MM.1S (cell line): ENCODE results near the gene PIP5K1A.

ENCODE experiments used
- DNase-seq: peaks from one replicate; pipeline ENCODE4 v3.0.0-alpha.2; 2015
- H2AFZ ChIP-seq: fragments of 300-600 bp; sonication (generic); 2 replicates; pipeline ENCODE4 v1.6.0; 2016; ENCODE audit warnings: antibody characterized with exemption, low read length
- H3F3A ChIP-seq: fragments of 300-600 bp; sonication (generic); 2 replicates; pipeline ENCODE4 v1.6.1; 2016; ENCODE audit warnings: mild to moderate bottlenecking, antibody characterized with exemption, low read length, moderate library complexity, mixed read lengths; ENCODE audit not compliant: insufficient read depth
- H3K27ac ChIP-seq: fragments of 300-600 bp; sonication (generic); 2 replicates; pipeline ENCODE4 v1.5.1; 2016; ENCODE audit warnings: mild to moderate bottlenecking, low read length
- H3K27me3 ChIP-seq: fragments of 300-600 bp; sonication (generic); replicated peaks from 2 replicates; pipeline ENCODE4 v1.6.0; 2016; ENCODE audit warnings: low read length; ENCODE audit not compliant: insufficient read depth
- H3K36me3 ChIP-seq: fragments of 300-600 bp; sonication (generic); replicated peaks from 2 replicates; pipeline ENCODE4 v1.6.1; 2016; ENCODE audit warnings: mild to moderate bottlenecking, low read length, mixed read lengths; ENCODE audit not compliant: insufficient read depth
- H3K4me1 ChIP-seq: fragments of 300-600 bp; sonication (generic); 2 replicates; pipeline ENCODE4 v1.6.1; 2016; ENCODE audit warnings: low read length, mixed read lengths
- H3K4me2 ChIP-seq: fragments of 300-600 bp; sonication (generic); 2 replicates; pipeline ENCODE4 v1.6.0; 2016; ENCODE audit warnings: low read depth, low read length
- H3K4me3 ChIP-seq: fragments of 300-600 bp; sonication (generic); 2 replicates; pipeline ENCODE4 v1.5.1; 2016; ENCODE audit warnings: low read length, mixed read lengths
- H3K79me2 ChIP-seq: fragments of 300-600 bp; sonication (generic); 2 replicates; pipeline ENCODE4 v1.6.1; 2016; ENCODE audit warnings: mixed run types, low read length, mixed read lengths
- H3K9ac ChIP-seq: fragments of 300-600 bp; sonication (generic); 2 replicates; pipeline ENCODE4 v1.6.1; 2016; ENCODE audit warnings: low read length, mixed read lengths
- H3K9me2 ChIP-seq: fragments of 300-600 bp; sonication (generic); replicated peaks from 2 replicates; pipeline ENCODE4 v1.6.1; 2016; ENCODE audit warnings: mild to moderate bottlenecking, low read length, mixed read lengths; ENCODE audit not compliant: insufficient read depth
- H3K9me3 ChIP-seq: fragments of 300-600 bp; sonication (generic); replicated peaks from 2 replicates; pipeline ENCODE4 v1.6.1; 2016; ENCODE audit warnings: mild to moderate bottlenecking, low read length, mixed read lengths; ENCODE audit not compliant: insufficient read depth
- H4K20me1 ChIP-seq: fragments of 300-600 bp; sonication (generic); 2 replicates; pipeline ENCODE4 v1.6.1; 2016; ENCODE audit warnings: mild to moderate bottlenecking, low read length, moderate library complexity, mixed read lengths; ENCODE audit not compliant: insufficient read depth
- CTCF ChIP-seq: fragments of 300-600 bp; sonication (generic); IDR thresholded peaks from 2 replicates; pipeline ENCODE4 v1.5.1; 2016; ENCODE audit warnings: antibody characterized with exemption, low read length, mixed read lengths
- EZH2 ChIP-seq: fragments of 300-600 bp; sonication (generic); optimal IDR thresholded peaks from 2 replicates; pipeline ENCODE3; 2017; ENCODE audit warnings: low read depth, mild to moderate bottlenecking, antibody characterized with exemption, low read length, mixed read lengths
- EZH2phosphoT487 ChIP-seq: fragments of 300-600 bp; sonication (generic); IDR thresholded peaks from 2 replicates; pipeline ENCODE4 v1.6.1; 2018; ENCODE audit warnings: antibody characterized with exemption, low read length

The PIP5K1A gene

DNA sequence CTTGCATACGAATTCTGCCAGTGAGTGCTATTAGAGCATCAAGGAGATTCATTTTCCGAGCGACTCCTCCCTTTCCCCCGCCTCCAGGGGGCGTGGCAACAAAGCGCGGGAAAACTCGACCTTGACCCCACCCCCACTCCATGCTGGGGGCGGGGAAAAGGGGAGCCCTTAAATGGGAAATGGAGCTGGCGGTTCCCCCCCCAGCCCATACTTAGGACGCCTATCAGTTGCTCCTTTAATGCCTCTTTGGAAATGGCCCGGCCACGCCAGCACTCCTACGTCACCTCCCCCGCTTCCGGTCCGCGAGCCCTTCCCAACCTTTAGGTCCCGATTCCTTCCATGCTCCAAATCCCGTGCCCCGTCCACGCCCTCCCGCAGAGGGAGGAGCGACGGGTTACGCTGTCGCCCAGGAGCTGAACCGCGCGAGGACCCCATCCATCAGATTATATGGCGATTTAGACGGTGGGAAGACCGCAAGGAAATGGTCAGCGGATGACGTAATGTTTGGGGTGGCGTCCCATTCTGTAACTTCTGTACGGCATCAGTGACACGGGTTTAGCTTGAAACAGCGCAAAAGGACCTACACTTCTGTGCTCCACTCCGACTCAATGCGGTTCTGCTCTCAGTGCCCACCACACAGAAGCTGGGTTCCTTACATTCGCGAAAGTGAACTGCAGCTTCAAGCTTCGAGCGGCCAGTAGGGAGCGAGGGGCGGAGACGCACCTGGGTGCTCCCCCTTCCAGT lies 83.0 kb downstream of the PIP5K1A start:
- H3K4me1 ChIP-seq = peaks cover 10% of the 10 kb centered on the region
- peaks cover 14% of the 10 kb centered on the region for H3F3A ChIP-seq
- DNase-seq = peak; percentile 99
- H3K9ac ChIP-seq = peak overlapping the region; percentile 89
- no peak for TF ChIP-seq EZH2
- no peak for TF ChIP-seq EZH2phosphoT487
- no peak for TF ChIP-seq CTCF
- peak overlapping the region; percentile 50 for H3K4me2 ChIP-seq
- no peaks in the 10 kb centered on the region for H4K20me1 ChIP-seq
- H3K27me3 ChIP-seq = no peaks in the 10 kb centered on the region
- no peaks in the 10 kb centered on the region for H3K36me3 ChIP-seq
- peaks cover 29% of the 10 kb centered on the region for H3K79me2 ChIP-seq
- H3K4me3 ChIP-seq = peak overlapping the region; percentile 93
- no peaks in the 10 kb centered on the region for H3K9me3 ChIP-seq
- H3K9me2 ChIP-seq = no peaks in the 10 kb centered on the region
- peak overlapping the region; percentile 87 for H2AFZ ChIP-seq
- H3K27ac ChIP-seq = peak overlapping the region; percentile 83

DNA sequence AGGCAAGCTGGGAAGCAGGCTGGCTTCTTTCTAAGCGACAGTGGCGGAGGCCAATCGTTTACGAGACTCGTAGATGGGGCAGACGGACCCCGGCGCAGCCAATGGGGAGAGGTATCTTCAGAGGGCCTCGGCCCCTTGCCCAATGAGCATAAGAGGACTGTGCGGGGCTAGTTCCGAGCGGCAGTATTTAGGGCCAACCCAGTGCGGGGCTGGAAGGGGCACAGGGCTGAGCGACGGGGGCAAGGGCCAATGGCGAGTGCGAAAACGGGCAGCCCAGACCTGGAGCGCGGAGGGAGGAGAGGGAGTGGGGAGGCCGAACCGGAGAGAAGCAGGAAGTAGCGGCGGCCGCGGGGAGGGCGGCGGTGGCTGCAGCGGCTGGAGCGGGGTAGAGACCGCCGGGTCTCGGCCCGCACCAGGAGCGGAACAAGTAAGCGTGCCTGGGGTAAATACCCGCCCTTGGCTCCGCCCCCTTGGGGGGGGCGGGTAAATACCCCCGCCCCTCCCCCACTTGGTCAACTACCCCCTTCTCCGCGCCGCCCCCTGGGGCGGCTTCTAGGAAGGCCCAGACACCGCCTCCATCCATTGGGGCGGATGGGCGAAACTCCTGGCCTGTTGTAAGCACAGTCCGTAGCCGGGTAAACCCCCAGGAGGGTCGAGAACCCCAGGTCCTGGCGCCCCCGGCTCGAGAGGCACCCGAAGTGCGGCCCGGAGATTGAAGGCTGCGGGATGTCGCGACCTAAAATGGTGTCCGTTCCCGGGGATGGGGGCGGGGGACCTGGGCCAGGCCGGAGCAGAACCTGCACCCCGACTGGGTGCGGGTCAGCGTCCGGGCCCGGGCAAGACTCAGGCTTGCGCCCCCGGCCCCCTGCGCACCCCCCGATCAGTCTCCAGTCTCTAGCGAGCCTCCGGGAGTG lies 83.9 kb downstream of the PIP5K1A start, which contains the start of gene ZNF687:
Gene ZNF687, plus strand, starts transcription at position 331 of the 914 bp plus-strand sequence. CDS start 3,993 bp downstream, outside the sequence.
- TF ChIP-seq EZH2 (no peak), CTCF (no peak), EZH2phosphoT487 (no peak)
- peak; percentile 100 for DNase-seq
- Histone ChIP-seq H3K4me2 (peak within 1 kb of the TSS; percentile 98), H3K4me1 (peaks cover 10% of the 10 kb centered on the region), H4K20me1 (no peaks in the 10 kb centered on the region), H3K9ac (peak within 1 kb of the TSS; percentile 89), H3K27ac (peak within 1 kb of the TSS; percentile 83), H3K27me3 (no peaks in the 10 kb centered on the region), H3F3A (peaks cover 14% of the 10 kb centered on the region), H3K9me3 (no peaks in the 10 kb centered on the region), H3K9me2 (no peaks in the 10 kb centered on the region), H3K36me3 (no peaks in the 10 kb centered on the region), H3K4me3 (peak within 1 kb of the TSS; percentile 96), H2AFZ (peak within 1 kb of the TSS; percentile 87), H3K79me2 (peaks cover 33% of the 10 kb centered on the region)

GRCh38 chr1:151282883-151283725 lies 84.8 kb downstream of the PIP5K1A start:
- Histone ChIP-seq H4K20me1 (no peaks in the 10 kb centered on the region), H2AFZ (peak overlapping the region; percentile 81), H3F3A (peaks cover 14% of the 10 kb centered on the region), H3K36me3 (no peaks in the 10 kb centered on the region), H3K4me3 (peak overlapping the region; percentile 96), H3K27ac (peak overlapping the region; percentile 83; the same call in 1 of the 2 replicates), H3K4me1 (peaks cover 10% of the 10 kb centered on the region), H3K79me2 (peaks cover 40% of the 10 kb centered on the region), H3K9me3 (no peaks in the 10 kb centered on the region), H3K27me3 (no peaks in the 10 kb centered on the region), H3K9me2 (no peaks in the 10 kb centered on the region), H3K4me2 (peak overlapping the region; percentile 98), H3K9ac (peak overlapping the region; percentile 86)
- no peak for TF ChIP-seq CTCF
- TF ChIP-seq EZH2 = no peak
- TF ChIP-seq EZH2phosphoT487 = no peak
- peak; percentile 27 for DNase-seq
